Fibroblast of lung (primary cell): ENCODE measurements around the gene DPYD. TPM values are rescaled to one million over a fixed set of nuclear protein-coding genes. Genes with fewer than 3 reads are reported as not detected.
A peak's percentile ranks its signal among the peaks of the same experiment; 100 is the strongest.

ENCODE experiments used
- DNase-seq, 2 donors: peaks; one replicate each; pipeline versions ENCODE4 v3.0.0 to v3.0.0-alpha.2; 2010; ENCODE audit warnings: low read depth in 2 of 2
- H2AFZ ChIP-seq: 2 replicates; pipeline ENCODE4 v1.5.1; 2012; ENCODE audit warnings: low read length, control low read depth, inconsistent platforms
- H3K27ac ChIP-seq: 2 replicates; pipeline ENCODE4 v1.5.1; 2011; ENCODE audit warnings: low read length, control low read depth; ENCODE audit not compliant: insufficient read depth
- H3K27me3 ChIP-seq: 2 replicates; pipeline ENCODE4 v1.5.1; 2011; ENCODE audit warnings: mild to moderate bottlenecking, low read length; ENCODE audit not compliant: control insufficient read depth, insufficient read depth
- H3K36me3 ChIP-seq: 2 replicates; pipeline ENCODE4 v1.5.1; 2011; ENCODE audit warnings: low read length; ENCODE audit not compliant: control insufficient read depth, insufficient read depth
- H3K4me1 ChIP-seq: 2 replicates; pipeline ENCODE4 v1.5.1; 2011; ENCODE audit warnings: low read length; ENCODE audit not compliant: control insufficient read depth, insufficient read depth; ENCODE audit errors: extremely low read depth
- H3K4me2 ChIP-seq: 2 replicates; pipeline ENCODE4 v1.5.1; 2011; ENCODE audit warnings: low read length, control low read depth; ENCODE audit not compliant: insufficient read depth; ENCODE audit errors: extremely low read depth
- H3K4me3 ChIP-seq, 4 experiments: fragments of 200-600 bp in 1 of 4; sonication (generic) in 1 of 4; replicated peaks in 1 of 4; 2 replicates each; pipeline ENCODE4 v1.5.1; 2011 to 2016; ENCODE audit warnings: low read length in 4 of 4, low read depth in 3 of 4, mild to moderate bottlenecking in 3 of 4, control low read depth in 2 of 4, inconsistent platforms in 1 of 4, mixed read lengths in 1 of 4; ENCODE audit not compliant: insufficient read depth in 1 of 4; ENCODE audit errors: control extremely low read depth in 1 of 4
- H3K79me2 ChIP-seq: 2 replicates; pipeline ENCODE4 v1.5.1; 2012; ENCODE audit warnings: mild to moderate bottlenecking, low read length, inconsistent platforms; ENCODE audit not compliant: control insufficient read depth, insufficient read depth
- H3K9ac ChIP-seq: 2 replicates; pipeline ENCODE4 v1.5.1; 2011; ENCODE audit warnings: mild to moderate bottlenecking, low read length, control low read depth; ENCODE audit not compliant: insufficient read depth
- H3K9me3 ChIP-seq: 2 replicates; pipeline ENCODE4 v1.5.1; 2012; ENCODE audit warnings: low read depth, low read length; ENCODE audit not compliant: control insufficient read depth, insufficient read depth
- H4K20me1 ChIP-seq: 2 replicates; pipeline ENCODE4 v1.5.1; 2011; ENCODE audit warnings: low read length; ENCODE audit not compliant: control insufficient read depth, insufficient read depth; ENCODE audit errors: extremely low read depth
- EZH2 ChIP-seq: IDR thresholded peaks from 2 replicates; pipeline ENCODE4 v1.5.1; 2012; ENCODE audit warnings: low read length, control low read depth, mild to moderate bottlenecking; ENCODE audit errors: missing control alignments
- polyA plus RNA-seq, 2 donors: library from polyadenylated mRNA; depleted of rRNA in 1 of 2; stranded (reverse) in 1 of 2; unstranded in 1 of 2; fragments of >200 nt; gene quantifications; 2 replicates each; pipeline ENCODE4 v1.2.1, GENCODE V29; 2011 to 2012; ENCODE audit warnings: missing spikeins in 1 of 2
- total RNA-seq: library from RNA; depleted of rRNA; stranded (reverse); fragments of >200 nt; gene quantifications from 2 replicates; pipeline ENCODE4 v1.2.1, GENCODE V29; 2014
- TF ChIP-seq, protein P1 (sequence below), 2 donors: IDR thresholded peaks in 1 of 2; conservative IDR thresholded peaks in 1 of 2; 1 replicate in 1 of 2; 2 replicates in 1 of 2; pipeline ENCODE4 v1.5.1; 2011 to 2012; ENCODE audit warnings: low read length in 2 of 2, control low read depth in 1 of 2, inconsistent platforms in 1 of 2, low read depth in 1 of 2, mild to moderate bottlenecking in 1 of 2

Gene DPYD
- total and polyA plus RNA-seq, 2 donors (not counting 1 experiment from before 2014, with no cell fraction given) = 32.0 to 63.1 TPM

DNA sequence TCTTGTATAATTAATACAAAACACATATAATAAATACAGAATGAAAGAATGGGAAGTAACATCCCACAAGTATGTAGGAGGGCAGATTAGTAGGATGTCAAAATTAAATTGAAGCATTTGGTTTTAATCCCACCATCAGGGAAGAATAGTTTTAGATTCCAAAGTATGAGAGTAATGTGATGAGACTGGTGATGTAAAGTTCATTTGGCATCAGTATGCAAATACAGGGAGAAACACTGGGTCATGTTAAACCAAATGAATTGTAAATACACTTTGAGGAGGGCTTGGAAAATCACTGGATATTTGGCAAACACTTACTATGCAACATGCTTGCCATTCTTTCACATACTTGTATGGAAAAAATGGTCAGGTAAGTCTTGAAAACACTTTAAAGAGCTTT lies 358.8 kb downstream of the DPYD start:
- no peak overlapping the region for H3K4me3 ChIP-seq
- DNase-seq = peak in 1 of 2 donors; percentile 81
- no peak overlapping the region for H3K4me2 ChIP-seq
- H4K20me1 ChIP-seq = no peaks in the 10 kb centered on the region
- no peak overlapping the region for H2AFZ ChIP-seq
- no peaks in the 10 kb centered on the region for H3K27me3 ChIP-seq
- no peaks in the 10 kb centered on the region for H3K9me3 ChIP-seq
- H3K36me3 ChIP-seq = no peaks in the 10 kb centered on the region
- H3K27ac ChIP-seq = no peak overlapping the region
- TF ChIP-seq, protein P1, sequence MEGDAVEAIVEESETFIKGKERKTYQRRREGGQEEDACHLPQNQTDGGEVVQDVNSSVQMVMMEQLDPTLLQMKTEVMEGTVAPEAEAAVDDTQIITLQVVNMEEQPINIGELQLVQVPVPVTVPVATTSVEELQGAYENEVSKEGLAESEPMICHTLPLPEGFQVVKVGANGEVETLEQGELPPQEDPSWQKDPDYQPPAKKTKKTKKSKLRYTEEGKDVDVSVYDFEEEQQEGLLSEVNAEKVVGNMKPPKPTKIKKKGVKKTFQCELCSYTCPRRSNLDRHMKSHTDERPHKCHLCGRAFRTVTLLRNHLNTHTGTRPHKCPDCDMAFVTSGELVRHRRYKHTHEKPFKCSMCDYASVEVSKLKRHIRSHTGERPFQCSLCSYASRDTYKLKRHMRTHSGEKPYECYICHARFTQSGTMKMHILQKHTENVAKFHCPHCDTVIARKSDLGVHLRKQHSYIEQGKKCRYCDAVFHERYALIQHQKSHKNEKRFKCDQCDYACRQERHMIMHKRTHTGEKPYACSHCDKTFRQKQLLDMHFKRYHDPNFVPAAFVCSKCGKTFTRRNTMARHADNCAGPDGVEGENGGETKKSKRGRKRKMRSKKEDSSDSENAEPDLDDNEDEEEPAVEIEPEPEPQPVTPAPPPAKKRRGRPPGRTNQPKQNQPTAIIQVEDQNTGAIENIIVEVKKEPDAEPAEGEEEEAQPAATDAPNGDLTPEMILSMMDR (conservative IDR thresholded peaks at IDR 0.05 in 1 of 2, IDR thresholded peaks at IDR 0.05 in 1 of 2; ENCODE audit: low read depth in 1 of 2, low read length in 2 of 2) = no peak
- no peak for TF ChIP-seq EZH2
- H3K4me1 ChIP-seq = no peaks in the 10 kb centered on the region
- no peaks in the 10 kb centered on the region for H3K79me2 ChIP-seq
- no peak overlapping the region for H3K9ac ChIP-seq

DNA sequence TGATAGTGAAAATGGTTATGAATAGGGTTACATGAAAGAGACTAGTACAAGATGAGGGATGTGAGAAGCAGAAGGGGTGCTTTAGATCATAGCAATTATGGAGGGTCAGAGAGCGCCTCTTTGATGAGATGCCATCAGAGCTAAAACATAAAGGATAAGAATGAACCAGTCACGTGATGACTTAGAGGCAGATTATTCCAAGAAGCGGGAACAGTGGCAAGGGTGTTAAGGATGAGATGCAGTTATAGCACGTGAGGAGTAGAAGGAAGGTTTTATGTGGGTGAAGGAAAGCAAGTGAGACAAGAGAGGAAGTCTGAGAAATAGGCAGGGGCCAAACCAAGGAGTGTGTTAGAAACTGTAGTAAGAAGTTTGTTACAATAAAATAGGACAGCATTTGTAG lies 360.1 kb downstream of the DPYD start:
- no peaks in the 10 kb centered on the region for H3K79me2 ChIP-seq
- H3K4me2 ChIP-seq = no peak overlapping the region
- no peaks in the 10 kb centered on the region for H3K27me3 ChIP-seq
- TF ChIP-seq, protein P1 (conservative IDR thresholded peaks at IDR 0.05 in 1 of 2, IDR thresholded peaks at IDR 0.05 in 1 of 2; ENCODE audit: low read depth in 1 of 2, low read length in 2 of 2) = no peak
- TF ChIP-seq EZH2 = no peak
- H3K9ac ChIP-seq = no peak overlapping the region
- H3K4me1 ChIP-seq = no peaks in the 10 kb centered on the region
- no peak overlapping the region for H3K27ac ChIP-seq
- no peaks in the 10 kb centered on the region for H3K9me3 ChIP-seq
- H4K20me1 ChIP-seq = no peaks in the 10 kb centered on the region
- DNase-seq = no peak
- no peaks in the 10 kb centered on the region for H3K36me3 ChIP-seq
- H3K4me3 ChIP-seq = no peak overlapping the region
- H2AFZ ChIP-seq = no peak overlapping the region

DNA sequence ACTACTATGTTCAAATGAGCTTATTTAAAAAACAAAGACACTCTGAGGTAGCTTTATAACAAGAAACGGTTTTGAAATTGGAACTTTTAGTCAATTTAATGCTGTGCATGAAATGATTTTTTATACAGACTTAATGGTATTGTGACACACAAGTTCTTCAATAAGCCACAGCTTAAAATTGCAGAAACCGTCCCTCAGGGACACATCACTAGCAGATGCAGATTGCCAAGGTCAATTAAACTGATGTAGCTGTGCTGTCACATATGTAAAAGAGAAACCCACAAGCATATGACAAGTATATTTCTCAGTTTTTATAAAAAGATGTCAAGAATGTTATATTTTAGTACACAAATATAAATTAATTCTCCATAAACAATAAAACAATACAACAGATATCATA lies 366.9 kb downstream of the DPYD start:
- Histone ChIP-seq H3K79me2 (no peaks in the 10 kb centered on the region), H3K4me2 (no peak overlapping the region), H3K4me3 (no peak overlapping the region), H3K9me3 (no peaks in the 10 kb centered on the region), H3K27me3 (no peaks in the 10 kb centered on the region), H3K4me1 (no peaks in the 10 kb centered on the region), H4K20me1 (no peaks in the 10 kb centered on the region), H3K36me3 (no peaks in the 10 kb centered on the region), H3K9ac (no peak overlapping the region), H3K27ac (no peak overlapping the region), H2AFZ (no peak overlapping the region)
- TF ChIP-seq, protein P1 (conservative IDR thresholded peaks at IDR 0.05 in 1 of 2, IDR thresholded peaks at IDR 0.05 in 1 of 2; ENCODE audit: low read depth in 1 of 2, low read length in 2 of 2) = no peak
- no peak for TF ChIP-seq EZH2
- no peak for DNase-seq
